Endothelial cell of umbilical vein (primary cell): ENCODE results near the gene FLNB. TPM values are rescaled to one million over a fixed set of nuclear protein-coding genes. Genes with fewer than 3 reads are reported as not detected.

Experiments
- BruUV-seq: library from RNA; stranded (reverse); fragments of 400-500 nt; replicated peaks from 2 replicates; lab custom pipeline; 2021; lab: Mats Ljungman, UMichigan
- CTCF ChIA-PET: fragments of 300-600, 350-600 bp; sonication (Branson Sonifier 250); formaldehyde crosslinking; loops from one replicate; lab custom pipeline; 2021; ENCODE audit warnings: antibody characterized with exemption, inconsistent platforms; lab: Charles Lee
- POLR2A ChIA-PET: fragments of 300-600, 350-600 bp; sonication (Branson Sonifier 250); formaldehyde crosslinking; loops from one replicate; lab custom pipeline; 2021; ENCODE audit warnings: antibody characterized with exemption, inconsistent platforms; lab: Charles Lee
- DNase-seq: peaks from one replicate; pipeline ENCODE4 v3.0.0-alpha.2; 2011; ENCODE audit warnings: low read depth, low spot score
- FAIRE-seq: peaks from 2 replicates; lab custom pipeline; 2011; peaks lifted over from hg19 to GRCh38; lab: Jason Lieb, UNC
- H2AFZ ChIP-seq: 2 replicates; pipeline ENCODE4 v1.6.0; 2012; ENCODE audit warnings: low read depth, low read length, control low read depth, inconsistent platforms
- H3K27ac ChIP-seq: 2 replicates; pipeline ENCODE4 v1.5.1; 2011; ENCODE audit warnings: low read depth, mild to moderate bottlenecking, control low read depth, low read length, moderate library complexity; ENCODE audit not compliant: insufficient read depth
- H3K27me3 ChIP-seq, 2 experiments: 2 replicates each; pipeline versions ENCODE4 v1.6.0 to v1.6.1; 2011; ENCODE audit warnings: low read length in 2 of 2, mixed read lengths in 1 of 2; ENCODE audit not compliant: control insufficient read depth in 2 of 2, insufficient read depth in 2 of 2
- H3K36me3 ChIP-seq, 2 experiments: 2 replicates in 1 of 2; 3 replicates in 1 of 2; pipeline ENCODE4 v1.5.1; 2011; ENCODE audit warnings: low read length in 2 of 2, mild to moderate bottlenecking in 1 of 2, moderate library complexity in 1 of 2; ENCODE audit not compliant: control insufficient read depth in 2 of 2, insufficient read depth in 2 of 2; ENCODE audit errors: extremely low read depth in 1 of 2
- H3K4me1 ChIP-seq: 3 replicates; pipeline ENCODE4 v1.5.1; 2011; ENCODE audit warnings: mild to moderate bottlenecking, low read length; ENCODE audit not compliant: control insufficient read depth, insufficient read depth; ENCODE audit errors: extremely low read depth
- H3K4me2 ChIP-seq: 2 replicates; pipeline ENCODE4 v1.6.1; 2011; ENCODE audit warnings: low read length, control low read depth, mixed read lengths; ENCODE audit not compliant: insufficient read depth
- H3K4me3 ChIP-seq, 3 experiments: fragments of 200-600 bp in 1 of 3; sonication (generic), shearing (Covaris generic) in 1 of 3; replicated peaks in 1 of 3; 2 replicates each; pipeline ENCODE4 v1.5.1; 2011 to 2016; ENCODE audit warnings: control low read depth in 3 of 3, low read length in 3 of 3, mild to moderate bottlenecking in 2 of 3, inconsistent platforms in 1 of 3, low read depth in 1 of 3, moderate library complexity in 1 of 3; ENCODE audit not compliant: insufficient read depth in 1 of 3
- H3K79me2 ChIP-seq: 2 replicates; pipeline ENCODE4 v1.6.0; 2012; ENCODE audit warnings: low read length, inconsistent platforms; ENCODE audit not compliant: control insufficient read depth, insufficient read depth
- H3K9ac ChIP-seq: replicated peaks from 2 replicates; pipeline ENCODE3; 2011; ENCODE audit warnings: low read length, control low read depth; ENCODE audit not compliant: insufficient read depth; ENCODE audit errors: extremely low read depth
- H3K9me1 ChIP-seq: replicated peaks from 3 replicates; pipeline ENCODE4 v1.6.0; 2011; ENCODE audit warnings: mild to moderate bottlenecking, low read length; ENCODE audit not compliant: control insufficient read depth, insufficient read depth; ENCODE audit errors: extremely low read depth
- H3K9me3 ChIP-seq: replicated peaks from 2 replicates; pipeline ENCODE4 v1.5.1; 2012; ENCODE audit warnings: low read length, inconsistent platforms; ENCODE audit not compliant: control insufficient read depth, insufficient read depth
- H4K20me1 ChIP-seq: replicated peaks from 2 replicates; pipeline ENCODE3; 2011; ENCODE audit warnings: mild to moderate bottlenecking, low read length; ENCODE audit not compliant: control insufficient read depth, insufficient read depth; ENCODE audit errors: extremely low read depth
- CTCF ChIP-seq, 2 donors: IDR thresholded peaks; 1 replicate in 1 of 2; 2 replicates in 1 of 2; pipeline ENCODE4 v1.5.1; 2011; ENCODE audit warnings: low read length in 2 of 2, mild to moderate bottlenecking in 2 of 2, moderate library complexity in 2 of 2, control low read depth in 1 of 2, inconsistent platforms in 1 of 2, low read depth in 1 of 2; ENCODE audit not compliant: insufficient read depth in 1 of 2; ENCODE audit errors: extremely low read depth in 1 of 2
- EZH2 ChIP-seq: IDR thresholded peaks from 2 replicates; pipeline ENCODE4 v1.6.1; 2012; ENCODE audit warnings: borderline replicate concordance, low read depth, mild to moderate bottlenecking, moderate library complexity, low read length, inconsistent platforms; ENCODE audit not compliant: severe bottlenecking
- FOS ChIP-seq: IDR thresholded peaks from 2 replicates; pipeline ENCODE4 v1.6.1; 2011; ENCODE audit warnings: mild to moderate bottlenecking, low read length, moderate library complexity, borderline replicate concordance; ENCODE audit not compliant: insufficient read depth
- GATA2 ChIP-seq: IDR thresholded peaks from 2 replicates; pipeline ENCODE4 v1.7.0; 2011; ENCODE audit warnings: low read depth, mild to moderate bottlenecking, moderate library complexity, mixed read lengths, low read length; ENCODE audit not compliant: insufficient read length, insufficient read depth
- JUN ChIP-seq: IDR thresholded peaks from 2 replicates; pipeline ENCODE4 v1.6.1; 2011; ENCODE audit warnings: borderline replicate concordance, low read depth; ENCODE audit not compliant: insufficient read length, insufficient read depth
- MAX ChIP-seq: IDR thresholded peaks from 2 replicates; pipeline ENCODE4 v1.6.1; 2011; ENCODE audit not compliant: insufficient read depth, insufficient read length
- MYC ChIP-seq: IDR thresholded peaks from one replicate; pipeline ENCODE4 v1.6.1; 2011; ENCODE audit warnings: mild to moderate bottlenecking, low read depth, low read length
- POLR2A ChIP-seq: IDR thresholded peaks from 2 replicates; pipeline ENCODE4 v1.6.1; 2012; ENCODE audit warnings: low read depth, mild to moderate bottlenecking, control low read depth, low read length
- POLR2AphosphoS5 ChIP-seq: IDR thresholded peaks from 2 replicates; pipeline ENCODE4 v1.6.1; 2012; ENCODE audit warnings: low read depth, mild to moderate bottlenecking, control low read depth, low read length, moderate library complexity; ENCODE audit not compliant: insufficient read depth
- dilution Hi-C: fragments of 300-500 bp; cut with MboI; formaldehyde crosslinking; loops from one replicate; pipeline ENCODE4 v1.15.0; 2019; ENCODE audit warnings: low sequenced_read_pairs; ENCODE audit not compliant: extremely low pct_ligation_motif_present
- intact Hi-C: fragments of 100-400 bp; cut with micrococcal nuclease; formaldehyde crosslinking; loops from one replicate; pipeline ENCODE4 v1.10.0; 2022
- polyA plus RNA-seq, 4 experiments: library from polyadenylated mRNA; depleted of rRNA in 3 of 4; stranded (reverse) in 3 of 4; unstranded in 1 of 4; fragments of >200 nt; gene quantifications; 2 replicates each; pipeline versions ENCODE4 v1.2.1 to v1.2.3, GENCODE V29; 2011 to 2012; ENCODE audit warnings: missing spikeins in 1 of 4
- total RNA-seq: library from RNA; stranded (reverse); gene quantifications from 2 replicates; pipeline ENCODE4 v1.2.3, GENCODE V29; 2021

FLNB gene
- total and polyA plus RNA-seq, 2 donors (not counting 3 experiments of a cell fraction or from before 2014, with no cell fraction given): 479 to 670 TPM

- ChIA-PET POLR2A (no interaction called here), CTCF (no interaction called here)
- dilution Hi-C loops (no loop called here), intact Hi-C loops (no loop called here)
- Histone ChIP-seq H3K4me1 (peaks cover 14% of the 10 kb centered on the region), H3K9ac (no peak overlapping the region), H4K20me1 (no peaks in the 10 kb centered on the region), H3K27me3 (no peaks in the 10 kb centered on the region), H3K9me1 (no peaks in the 10 kb centered on the region), H3K79me2 (no peaks in the 10 kb centered on the region), H3K9me3 (no peaks in the 10 kb centered on the region), H2AFZ (peak overlapping the region; percentile 14), H3K4me2 (no peak overlapping the region), H3K36me3 (no peaks in the 10 kb centered on the region), H3K4me3 (no peak overlapping the region), H3K27ac (no peak overlapping the region)
- DNase-seq: no peak
- BruUV-seq: no TSS peak
- TF ChIP-seq POLR2A (no peak), EZH2 (no peak), JUN (no peak), CTCF (IDR thresholded peaks at IDR 0.05; ENCODE audit: extremely low read depth in 1 of 2, insufficient read depth in 1 of 2, low read depth in 1 of 2, low read length in 2 of 2) (no peak), POLR2AphosphoS5 (no peak), MYC (no peak), MAX (no peak), FOS (no peak), GATA2 (no peak)
- no peak for FAIRE-seq
These were observed 22.3 kb upstream of the FLNB start for GRCh38 chr3:57985984-57986246.
